IPS-NIHi7 (cell line): ENCODE measurements around the gene MTFP1.
A peak's percentile ranks its signal among the peaks of the same experiment; 100 is the strongest.
"Not testable (repeated sequence)": the region's sequence is repeated elsewhere in the genome, so short reads cannot be mapped to it uniquely, and the experiment has no call there.

Source experiments
- DNase-seq: peaks from one replicate; pipeline ENCODE4 v3.0.0; 2012; ENCODE audit warnings: mixed read lengths; ENCODE audit errors: extremely low spot score

MTFP1 gene

GRCh38 chr22:30402028-30402765 lies 23.4 kb upstream of the MTFP1 start:
- DNase-seq = peak; percentile 60

GRCh38 chr22:30402766-30403104 lies 22.8 kb upstream of the MTFP1 start:
- DNase-seq = not testable (repeated sequence)

- no peak for DNase-seq
Observed at GRCh38 chr22:30404307-30404706, 21.3 kb upstream of the MTFP1 start.

GRCh38 chr22:30405731-30406130 lies 19.8 kb upstream of the MTFP1 start:
- DNase-seq = no peak

GRCh38 chr22:30406400-30406799 lies 19.2 kb upstream of the MTFP1 start:
- no peak for DNase-seq

- no peak for DNase-seq
Observed at GRCh38 chr22:30408388-30409102, 17.0 kb upstream of the MTFP1 start.

- DNase-seq = no peak
Observed at GRCh38 chr22:30411780-30412179, 13.8 kb upstream of the MTFP1 start.

GRCh38 chr22:30413001-30413400 lies 12.6 kb upstream of the MTFP1 start:
- no peak for DNase-seq

- DNase-seq = no peak
Observed at GRCh38 chr22:30413745-30414524, 11.6 kb upstream of the MTFP1 start.

GRCh38 chr22:30414525-30415047 lies 11.0 kb upstream of the MTFP1 start:
- no peak for DNase-seq

- no peak for DNase-seq
Observed at GRCh38 chr22:30416403-30416802, 9.2 kb upstream of the MTFP1 start.

- no peak for DNase-seq
Observed at GRCh38 chr22:30416837-30417236, 8.7 kb upstream of the MTFP1 start.

GRCh38 chr22:30420347-30421125 lies 5.0 kb upstream of the MTFP1 start:
- no peak for DNase-seq

GRCh38 chr22:30421695-30422480 lies 3.7 kb upstream of the MTFP1 start:
- DNase-seq = no peak

GRCh38 chr22:30422481-30423300 lies 2.9 kb upstream of the MTFP1 start:
- peak; percentile 75 for DNase-seq

GRCh38 chr22:30423301-30423958 lies 2.1 kb upstream of the MTFP1 start:
- peak; percentile 49 for DNase-seq

- DNase-seq = peak; percentile 96
Observed at GRCh38 chr22:30423959-30424533, 1.5 kb upstream of the MTFP1 start.

- no peak for DNase-seq
Observed at GRCh38 chr22:30424534-30425326, 838 bp upstream of the MTFP1 start.
